ENCODE data around the gene LZIC.

DNA sequence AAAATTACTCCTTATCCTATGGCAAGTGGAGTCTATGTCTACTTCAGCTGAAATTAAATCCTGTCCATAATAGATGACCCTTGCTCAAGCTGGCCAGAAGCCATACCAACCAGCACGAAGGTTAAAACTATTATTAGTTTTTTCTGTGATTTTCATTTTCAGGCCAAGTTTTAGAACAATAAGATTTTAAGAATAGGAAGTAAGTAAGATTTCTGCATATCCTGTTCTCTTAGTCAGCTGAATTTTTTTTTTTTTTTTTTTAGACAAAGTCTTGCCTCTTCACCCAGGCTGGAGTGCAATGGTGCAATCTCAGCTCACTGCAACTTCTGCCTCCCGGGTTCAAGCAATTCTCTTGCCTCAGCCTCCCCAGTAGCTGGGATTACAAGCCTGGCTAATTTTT, 47.8 kb upstream of the LZIC start:
- TF ChIP-seq, protein P1, sequence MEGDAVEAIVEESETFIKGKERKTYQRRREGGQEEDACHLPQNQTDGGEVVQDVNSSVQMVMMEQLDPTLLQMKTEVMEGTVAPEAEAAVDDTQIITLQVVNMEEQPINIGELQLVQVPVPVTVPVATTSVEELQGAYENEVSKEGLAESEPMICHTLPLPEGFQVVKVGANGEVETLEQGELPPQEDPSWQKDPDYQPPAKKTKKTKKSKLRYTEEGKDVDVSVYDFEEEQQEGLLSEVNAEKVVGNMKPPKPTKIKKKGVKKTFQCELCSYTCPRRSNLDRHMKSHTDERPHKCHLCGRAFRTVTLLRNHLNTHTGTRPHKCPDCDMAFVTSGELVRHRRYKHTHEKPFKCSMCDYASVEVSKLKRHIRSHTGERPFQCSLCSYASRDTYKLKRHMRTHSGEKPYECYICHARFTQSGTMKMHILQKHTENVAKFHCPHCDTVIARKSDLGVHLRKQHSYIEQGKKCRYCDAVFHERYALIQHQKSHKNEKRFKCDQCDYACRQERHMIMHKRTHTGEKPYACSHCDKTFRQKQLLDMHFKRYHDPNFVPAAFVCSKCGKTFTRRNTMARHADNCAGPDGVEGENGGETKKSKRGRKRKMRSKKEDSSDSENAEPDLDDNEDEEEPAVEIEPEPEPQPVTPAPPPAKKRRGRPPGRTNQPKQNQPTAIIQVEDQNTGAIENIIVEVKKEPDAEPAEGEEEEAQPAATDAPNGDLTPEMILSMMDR (conservative IDR thresholded peaks at IDR 0.05; ENCODE audit: low read depth, low read length), result no peak
- TF ChIP-seq EZH2 (IDR thresholded peaks at IDR 0.05; ENCODE audit: low read length, unreplicated experiment) (no peak), EZH2phosphoT487 (IDR thresholded peaks at IDR 0.05; ENCODE audit: borderline replicate concordance, low read length) (no peak)
